ENCODE results near the gene CRABP2.

GRCh38 chr1:156666862-156667609 lies 38.3 kb downstream of the CRABP2 start:
- TF ChIP-seq, protein P1, sequence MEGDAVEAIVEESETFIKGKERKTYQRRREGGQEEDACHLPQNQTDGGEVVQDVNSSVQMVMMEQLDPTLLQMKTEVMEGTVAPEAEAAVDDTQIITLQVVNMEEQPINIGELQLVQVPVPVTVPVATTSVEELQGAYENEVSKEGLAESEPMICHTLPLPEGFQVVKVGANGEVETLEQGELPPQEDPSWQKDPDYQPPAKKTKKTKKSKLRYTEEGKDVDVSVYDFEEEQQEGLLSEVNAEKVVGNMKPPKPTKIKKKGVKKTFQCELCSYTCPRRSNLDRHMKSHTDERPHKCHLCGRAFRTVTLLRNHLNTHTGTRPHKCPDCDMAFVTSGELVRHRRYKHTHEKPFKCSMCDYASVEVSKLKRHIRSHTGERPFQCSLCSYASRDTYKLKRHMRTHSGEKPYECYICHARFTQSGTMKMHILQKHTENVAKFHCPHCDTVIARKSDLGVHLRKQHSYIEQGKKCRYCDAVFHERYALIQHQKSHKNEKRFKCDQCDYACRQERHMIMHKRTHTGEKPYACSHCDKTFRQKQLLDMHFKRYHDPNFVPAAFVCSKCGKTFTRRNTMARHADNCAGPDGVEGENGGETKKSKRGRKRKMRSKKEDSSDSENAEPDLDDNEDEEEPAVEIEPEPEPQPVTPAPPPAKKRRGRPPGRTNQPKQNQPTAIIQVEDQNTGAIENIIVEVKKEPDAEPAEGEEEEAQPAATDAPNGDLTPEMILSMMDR (IDR thresholded peaks at IDR 0.05): no peak
- no peak for TF ChIP-seq ZFX (IDR thresholded peaks at IDR 0.05; ENCODE audit: borderline replicate concordance)

All from 22Rv1 (cell line).